NOMO-1 treated with dmso at 0.1 percent for 144 hours (cell line): ENCODE measurements around the gene TMEM63A.
"Not testable (repeated sequence)": the region's sequence is repeated elsewhere in the genome, so short reads cannot be mapped to it uniquely, and the experiment has no call there.

Experiments used
- DNase-seq: peaks from one replicate; lab custom pipeline; 2025; ENCODE audit not compliant: unreplicated experiment; lab: John Stamatoyannopoulos, UW

The TMEM63A gene

DNA sequence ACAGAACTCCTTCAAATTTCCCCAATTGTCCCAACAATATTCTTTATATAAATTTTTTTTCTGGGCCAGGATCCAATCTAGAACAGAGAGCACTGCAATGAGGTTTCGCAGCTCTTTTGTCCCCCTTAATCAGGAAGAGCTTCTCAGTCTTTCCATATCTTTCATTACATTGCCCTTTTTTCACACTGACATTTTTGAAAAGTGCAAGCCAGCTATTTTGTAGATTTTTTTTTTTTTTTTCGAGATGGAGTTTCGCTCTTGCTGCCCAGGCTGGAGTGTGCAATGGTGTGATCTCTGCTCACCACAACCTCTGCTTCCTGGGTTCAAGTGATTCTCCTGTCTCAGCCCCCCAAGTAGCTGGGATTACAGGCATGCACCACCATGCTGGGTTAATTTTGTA, 75.4 kb downstream of the TMEM63A start:
- DNase-seq = not testable (repeated sequence)

DNA sequence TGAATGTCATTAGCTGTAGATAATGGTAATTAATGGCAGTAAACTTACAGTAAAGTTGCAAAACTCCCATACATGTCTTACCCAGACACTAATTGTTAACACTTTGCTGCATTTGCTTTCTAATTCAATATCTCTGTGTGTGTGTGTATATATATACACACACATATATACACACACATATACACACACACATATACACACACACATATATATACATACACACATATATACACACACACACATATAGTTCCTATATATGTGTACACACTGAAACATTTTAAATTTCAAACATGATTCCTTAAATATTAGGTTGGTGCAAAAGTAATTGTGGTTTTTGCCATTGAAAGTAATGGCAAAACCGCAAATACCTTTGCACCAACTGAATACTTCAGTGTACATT, 75.9 kb downstream of the TMEM63A start:
- no peak for DNase-seq

DNA sequence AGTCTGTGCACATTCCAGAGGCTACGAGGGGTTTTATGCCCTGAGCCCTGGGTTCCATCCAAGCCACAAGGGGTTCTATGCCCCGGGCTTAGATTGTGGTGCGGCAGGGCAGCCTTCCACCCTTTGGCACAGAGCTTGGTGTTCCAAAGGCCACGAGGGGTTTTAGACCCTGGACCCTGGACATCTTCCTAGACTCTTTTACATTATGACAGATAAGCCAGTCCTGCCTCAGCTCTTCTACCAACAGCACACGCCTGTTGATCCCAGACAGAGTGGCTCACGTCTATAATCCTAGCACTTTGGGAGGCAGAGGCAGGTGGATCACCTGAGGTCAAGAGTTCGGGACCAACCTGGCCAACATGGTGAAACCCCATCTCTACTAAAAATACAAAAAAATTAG, 81.0 kb downstream of the TMEM63A start:
- not testable (repeated sequence) for DNase-seq

DNA sequence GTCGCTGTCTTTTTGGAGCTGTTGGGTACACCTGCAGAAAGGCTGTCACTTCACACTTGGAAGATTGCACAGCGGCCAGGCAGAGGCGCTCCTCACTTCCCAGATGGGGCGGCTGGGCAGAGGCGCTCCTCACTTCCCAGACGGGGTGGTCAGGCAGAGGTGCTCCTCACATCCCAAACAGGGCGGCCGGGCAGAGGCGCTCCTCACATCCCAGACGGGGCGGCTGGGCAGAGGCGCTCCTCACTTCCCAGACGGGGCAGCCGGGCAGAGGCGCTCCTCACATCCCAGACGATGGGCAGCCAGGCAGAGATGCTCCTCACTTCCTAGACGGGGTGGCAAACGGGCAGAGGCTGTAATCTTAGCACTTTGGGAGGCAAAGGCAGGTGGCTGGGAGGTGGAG, 86.1 kb downstream of the TMEM63A start:
- not testable (repeated sequence) for DNase-seq
